SU-DHL-6 (cell line): ENCODE results near the gene RBM22.

Experiments
- H2AFZ ChIP-seq: fragments of 200-600 bp; sonication (generic); 2 replicates; pipeline ENCODE4 v1.6.1; 2014; ENCODE audit warnings: low read depth, mild to moderate bottlenecking, moderate library complexity, mixed read lengths, antibody characterized with exemption, low read length; ENCODE audit not compliant: severe bottlenecking
- H3F3A ChIP-seq: fragments of 200-600 bp; shearing (Covaris generic); 2 replicates; pipeline ENCODE4 v1.6.0; 2016; ENCODE audit warnings: antibody characterized with exemption, mild to moderate bottlenecking; ENCODE audit not compliant: insufficient read depth
- H3K27ac ChIP-seq: fragments of 200-600 bp; sonication (generic); 2 replicates; pipeline ENCODE4 v1.5.1; 2016; ENCODE audit warnings: low read depth, mild to moderate bottlenecking, low read length, moderate library complexity, mixed read lengths
- H3K27me3 ChIP-seq: fragments of 200-600 bp; sonication (generic), shearing (Covaris generic); 2 replicates; pipeline ENCODE4 v1.6.0; 2014; ENCODE audit warnings: mild to moderate bottlenecking, low read length
- H3K36me3 ChIP-seq: fragments of 200-600 bp; sonication (generic); 2 replicates; pipeline ENCODE4 v1.6.1; 2014; ENCODE audit warnings: mild to moderate bottlenecking, low read length, mixed read lengths
- H3K4me2 ChIP-seq: fragments of 300-600, 200-600 bp; shearing (Covaris generic), sonication (generic); 2 replicates; pipeline ENCODE4 v1.6.0; 2014; ENCODE audit warnings: low read length, low read depth, mild to moderate bottlenecking; ENCODE audit not compliant: poor library complexity, severe bottlenecking
- H3K4me3 ChIP-seq: fragments of 200-600 bp; sonication (generic); 2 replicates; pipeline ENCODE4 v1.5.1; 2014; ENCODE audit warnings: antibody characterized with exemption, low read length, mild to moderate bottlenecking, mixed read lengths; ENCODE audit not compliant: insufficient read depth, poor library complexity, severe bottlenecking
- H3K79me2 ChIP-seq: fragments of 200-600 bp; sonication (generic); 2 replicates; pipeline ENCODE4 v1.6.1; 2014; ENCODE audit warnings: mild to moderate bottlenecking, low read length, moderate library complexity; ENCODE audit not compliant: insufficient read depth
- H3K9ac ChIP-seq: fragments of 200-600 bp; sonication (generic); 2 replicates; pipeline ENCODE4 v1.7.0; 2014; ENCODE audit warnings: mild to moderate bottlenecking, low read length
- H3K9me2 ChIP-seq: fragments of 200-600 bp; sonication (generic); replicated peaks from 2 replicates; pipeline ENCODE4 v1.6.1; 2014; ENCODE audit warnings: low read length; ENCODE audit not compliant: insufficient read depth
- H3K9me3 ChIP-seq: fragments of 200-600 bp; sonication (generic); 2 replicates; pipeline ENCODE4 v1.6.1; 2014; ENCODE audit warnings: low read length, mixed read lengths; ENCODE audit not compliant: insufficient read depth
- H4K20me1 ChIP-seq: fragments of 200-600 bp; sonication (generic); 2 replicates; pipeline ENCODE4 v1.6.1; 2014; ENCODE audit warnings: low read depth, mild to moderate bottlenecking, antibody characterized with exemption, low read length, moderate library complexity, mixed read lengths
- EZH2phosphoT487 ChIP-seq: fragments of 200-600 bp; sonication (generic), shearing (Covaris generic); conservative IDR thresholded peaks from 2 replicates; pipeline ENCODE4 v1.6.1; 2018; ENCODE audit warnings: mild to moderate bottlenecking, antibody characterized with exemption, low read length, moderate library complexity, mixed read lengths
- TF ChIP-seq, protein P1 (sequence below): fragments of 200-600 bp; sonication (generic); IDR thresholded peaks from one replicate; pipeline ENCODE4 v1.5.1; 2017; ENCODE audit warnings: antibody characterized with exemption, mild to moderate bottlenecking, low read length, moderate library complexity; ENCODE audit not compliant: insufficient read depth, poor library complexity, severe bottlenecking

RBM22 gene

DNA sequence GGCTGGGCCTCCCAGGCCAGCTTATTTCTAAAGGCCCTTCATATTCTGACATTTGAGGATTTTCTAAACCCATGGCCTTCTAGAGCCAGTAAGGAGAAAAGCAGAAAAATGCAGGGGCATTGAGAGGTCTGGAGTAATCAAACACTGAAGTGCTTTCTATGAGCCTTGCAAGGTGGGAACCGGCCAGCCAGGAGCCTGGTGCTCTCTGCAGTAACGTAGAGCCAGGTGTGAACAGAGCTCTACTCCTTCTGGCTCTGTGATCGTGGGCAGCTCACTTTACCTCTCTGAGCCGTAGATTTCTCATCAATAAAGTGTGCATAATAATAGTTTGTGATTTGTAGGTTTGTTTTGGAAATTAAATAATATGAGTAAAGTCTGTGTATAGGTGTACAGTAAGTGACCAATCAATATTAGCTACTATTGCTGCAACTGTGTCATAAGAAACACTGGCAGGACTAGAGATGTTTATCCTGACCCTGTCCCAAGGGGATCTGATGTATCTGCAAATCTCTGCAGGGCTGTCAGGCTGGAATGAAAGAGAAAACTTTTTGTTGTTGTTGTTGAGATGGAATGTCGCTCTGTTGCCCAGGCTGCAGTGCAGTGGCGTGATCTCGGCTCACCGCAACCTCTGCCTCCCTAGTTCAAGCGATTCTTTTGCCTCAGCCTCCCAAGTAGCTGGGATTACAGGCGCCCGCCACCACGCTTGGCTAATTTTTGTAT is 57.7 kb downstream of the RBM22 start:
- Histone ChIP-seq H3K4me3 (no peak overlapping the region), H3K9me2 (no peaks in the 10 kb centered on the region), H3K27me3 (no peaks in the 10 kb centered on the region), H3K9ac (no peak overlapping the region), H2AFZ (no peak overlapping the region), H3F3A (no peaks in the 10 kb centered on the region), H3K27ac (no peak overlapping the region), H3K4me2 (no peak overlapping the region), H3K79me2 (no peaks in the 10 kb centered on the region), H3K9me3 (no peaks in the 10 kb centered on the region), H3K36me3 (no peaks in the 10 kb centered on the region), H4K20me1 (no peaks in the 10 kb centered on the region)
- TF ChIP-seq, protein P1, sequence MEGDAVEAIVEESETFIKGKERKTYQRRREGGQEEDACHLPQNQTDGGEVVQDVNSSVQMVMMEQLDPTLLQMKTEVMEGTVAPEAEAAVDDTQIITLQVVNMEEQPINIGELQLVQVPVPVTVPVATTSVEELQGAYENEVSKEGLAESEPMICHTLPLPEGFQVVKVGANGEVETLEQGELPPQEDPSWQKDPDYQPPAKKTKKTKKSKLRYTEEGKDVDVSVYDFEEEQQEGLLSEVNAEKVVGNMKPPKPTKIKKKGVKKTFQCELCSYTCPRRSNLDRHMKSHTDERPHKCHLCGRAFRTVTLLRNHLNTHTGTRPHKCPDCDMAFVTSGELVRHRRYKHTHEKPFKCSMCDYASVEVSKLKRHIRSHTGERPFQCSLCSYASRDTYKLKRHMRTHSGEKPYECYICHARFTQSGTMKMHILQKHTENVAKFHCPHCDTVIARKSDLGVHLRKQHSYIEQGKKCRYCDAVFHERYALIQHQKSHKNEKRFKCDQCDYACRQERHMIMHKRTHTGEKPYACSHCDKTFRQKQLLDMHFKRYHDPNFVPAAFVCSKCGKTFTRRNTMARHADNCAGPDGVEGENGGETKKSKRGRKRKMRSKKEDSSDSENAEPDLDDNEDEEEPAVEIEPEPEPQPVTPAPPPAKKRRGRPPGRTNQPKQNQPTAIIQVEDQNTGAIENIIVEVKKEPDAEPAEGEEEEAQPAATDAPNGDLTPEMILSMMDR = no peak
- TF ChIP-seq EZH2phosphoT487 = no peak

GRCh38 chr5:150642567-150642927 is 58.3 kb downstream of the RBM22 start:
- H3K9ac ChIP-seq = no peak overlapping the region
- H3K4me2 ChIP-seq = no peak overlapping the region
- H3K27me3 ChIP-seq = no peaks in the 10 kb centered on the region
- no peak overlapping the region for H3K27ac ChIP-seq
- TF ChIP-seq EZH2phosphoT487 = no peak
- TF ChIP-seq, protein P1 = no peak
- H3F3A ChIP-seq = no peaks in the 10 kb centered on the region
- no peaks in the 10 kb centered on the region for H3K9me2 ChIP-seq
- no peaks in the 10 kb centered on the region for H3K9me3 ChIP-seq
- no peaks in the 10 kb centered on the region for H3K36me3 ChIP-seq
- no peaks in the 10 kb centered on the region for H4K20me1 ChIP-seq
- H2AFZ ChIP-seq = no peak overlapping the region
- no peak overlapping the region for H3K4me3 ChIP-seq
- no peaks in the 10 kb centered on the region for H3K79me2 ChIP-seq

GRCh38 chr5:150641824-150642566 is 58.9 kb downstream of the RBM22 start:
- no peak overlapping the region for H2AFZ ChIP-seq
- no peak overlapping the region for H3K9ac ChIP-seq
- H3K4me3 ChIP-seq = no peak overlapping the region
- no peaks in the 10 kb centered on the region for H3K79me2 ChIP-seq
- H3K27ac ChIP-seq = no peak overlapping the region
- TF ChIP-seq, protein P1 = no peak
- TF ChIP-seq EZH2phosphoT487 = no peak
- H3K9me2 ChIP-seq = no peaks in the 10 kb centered on the region
- H3F3A ChIP-seq = no peaks in the 10 kb centered on the region
- H3K27me3 ChIP-seq = no peaks in the 10 kb centered on the region
- H4K20me1 ChIP-seq = no peaks in the 10 kb centered on the region
- no peaks in the 10 kb centered on the region for H3K9me3 ChIP-seq
- no peak overlapping the region for H3K4me2 ChIP-seq
- no peaks in the 10 kb centered on the region for H3K36me3 ChIP-seq
